Activated T-helper 2 cell treated with anti-CD3 and anti-CD28 coated beads, Interferon-gamma antibody, Interleukin-2, Interleukin-4, amounts not matched to agents 10 μg/mL and 5 μg/mL and 100 μg/mL, durations not matched to agents 14 hours and 24 hours and 36 hours (primary cell): ENCODE results near the gene ZNF335. TPM values are rescaled to one million over a fixed set of nuclear protein-coding genes. Genes with fewer than 3 reads are reported as not detected.

Source experiments
- DNase-seq: peaks from one replicate; pipeline ENCODE4 v3.0.0; 2021; ENCODE audit warnings: low spot score
- H3K27ac Mint-ChIP-seq: one replicate; pipeline ENCODE4 v1.8.0; 2021; ENCODE audit warnings: mixed read lengths
- H3K27me3 Mint-ChIP-seq: one replicate; pipeline ENCODE4 v1.8.0; 2021; ENCODE audit warnings: low read depth, mixed read lengths
- H3K36me3 Mint-ChIP-seq: one replicate; pipeline ENCODE4 v1.8.0; 2021; ENCODE audit warnings: low read depth, mixed read lengths
- H3K4me1 Mint-ChIP-seq: one replicate; pipeline ENCODE4 v1.8.0; 2021; ENCODE audit warnings: low read depth, mixed read lengths
- H3K4me3 Mint-ChIP-seq: one replicate; pipeline ENCODE4 v1.8.0; 2021; ENCODE audit warnings: low read depth, mild to moderate bottlenecking, moderate library complexity, mixed read lengths
- H3K9me3 Mint-ChIP-seq: one replicate; pipeline ENCODE4 v1.8.0; 2021; ENCODE audit warnings: mixed read lengths
- intact Hi-C: fragments of 100-400 bp; cut with micrococcal nuclease; formaldehyde crosslinking; loops from one replicate; pipeline ENCODE4 v1.15.1; 2023
- total RNA-seq: library from RNA; stranded (reverse); gene quantifications from 2 replicates; pipeline ENCODE4 v1.2.3, GENCODE V29; 2022

Gene ZNF335, protein sequence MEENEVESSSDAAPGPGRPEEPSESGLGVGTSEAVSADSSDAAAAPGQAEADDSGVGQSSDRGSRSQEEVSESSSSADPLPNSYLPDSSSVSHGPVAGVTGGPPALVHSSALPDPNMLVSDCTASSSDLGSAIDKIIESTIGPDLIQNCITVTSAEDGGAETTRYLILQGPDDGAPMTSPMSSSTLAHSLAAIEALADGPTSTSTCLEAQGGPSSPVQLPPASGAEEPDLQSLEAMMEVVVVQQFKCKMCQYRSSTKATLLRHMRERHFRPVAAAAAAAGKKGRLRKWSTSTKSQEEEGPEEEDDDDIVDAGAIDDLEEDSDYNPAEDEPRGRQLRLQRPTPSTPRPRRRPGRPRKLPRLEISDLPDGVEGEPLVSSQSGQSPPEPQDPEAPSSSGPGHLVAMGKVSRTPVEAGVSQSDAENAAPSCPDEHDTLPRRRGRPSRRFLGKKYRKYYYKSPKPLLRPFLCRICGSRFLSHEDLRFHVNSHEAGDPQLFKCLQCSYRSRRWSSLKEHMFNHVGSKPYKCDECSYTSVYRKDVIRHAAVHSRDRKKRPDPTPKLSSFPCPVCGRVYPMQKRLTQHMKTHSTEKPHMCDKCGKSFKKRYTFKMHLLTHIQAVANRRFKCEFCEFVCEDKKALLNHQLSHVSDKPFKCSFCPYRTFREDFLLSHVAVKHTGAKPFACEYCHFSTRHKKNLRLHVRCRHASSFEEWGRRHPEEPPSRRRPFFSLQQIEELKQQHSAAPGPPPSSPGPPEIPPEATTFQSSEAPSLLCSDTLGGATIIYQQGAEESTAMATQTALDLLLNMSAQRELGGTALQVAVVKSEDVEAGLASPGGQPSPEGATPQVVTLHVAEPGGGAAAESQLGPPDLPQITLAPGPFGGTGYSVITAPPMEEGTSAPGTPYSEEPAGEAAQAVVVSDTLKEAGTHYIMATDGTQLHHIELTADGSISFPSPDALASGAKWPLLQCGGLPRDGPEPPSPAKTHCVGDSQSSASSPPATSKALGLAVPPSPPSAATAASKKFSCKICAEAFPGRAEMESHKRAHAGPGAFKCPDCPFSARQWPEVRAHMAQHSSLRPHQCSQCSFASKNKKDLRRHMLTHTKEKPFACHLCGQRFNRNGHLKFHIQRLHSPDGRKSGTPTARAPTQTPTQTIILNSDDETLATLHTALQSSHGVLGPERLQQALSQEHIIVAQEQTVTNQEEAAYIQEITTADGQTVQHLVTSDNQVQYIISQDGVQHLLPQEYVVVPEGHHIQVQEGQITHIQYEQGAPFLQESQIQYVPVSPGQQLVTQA (N-terminal part only)
- 35.7 and 36.1 TPM in 2 replicates for total RNA-seq

DNA sequence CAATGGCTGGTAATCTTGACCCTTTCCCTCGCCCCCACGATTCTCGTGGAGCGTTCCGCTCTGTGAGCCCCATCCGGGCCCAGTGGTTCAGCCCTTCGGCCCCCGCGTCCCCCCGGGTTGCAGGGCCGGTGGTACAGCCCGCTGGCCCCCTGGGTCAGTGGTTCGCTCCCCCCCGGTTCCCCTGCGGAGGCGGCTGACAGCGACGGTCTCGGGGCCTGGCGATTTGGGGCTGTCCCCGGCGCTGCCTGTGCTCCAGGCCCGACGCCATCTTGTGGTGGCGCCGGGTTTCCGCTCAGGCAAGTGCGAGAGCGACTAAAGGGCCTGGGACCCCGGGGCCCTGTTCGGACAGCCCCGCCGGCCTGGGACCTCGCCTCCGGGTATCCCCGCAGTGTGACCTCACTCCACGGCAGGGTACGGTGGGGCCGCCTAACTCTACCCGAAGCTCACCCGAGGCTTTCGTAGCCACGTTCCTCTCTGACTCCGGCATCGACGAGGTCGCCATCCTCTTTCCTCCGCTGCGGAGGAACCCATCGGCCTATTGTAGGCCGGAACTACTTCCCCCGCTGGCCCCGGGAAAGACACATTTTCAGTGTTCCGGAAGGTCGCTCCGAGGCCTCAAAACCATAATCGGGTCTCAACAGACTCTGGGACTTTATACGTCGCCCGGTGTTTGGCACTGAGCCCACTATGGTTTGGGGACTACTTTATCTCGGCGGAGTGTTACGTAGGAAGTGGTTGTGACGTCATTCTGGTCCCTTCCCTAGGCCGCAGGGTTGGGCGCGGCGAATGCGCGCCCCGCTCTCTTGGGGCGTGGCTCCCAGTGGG lies at the start of gene ZNF335:
Gene ZNF335, minus strand, starts transcription at position 529 of the 825 bp plus-strand sequence. CDS start 793 bp downstream, outside the sequence.
- Mint-ChIP-seq H3K9me3 (no peaks in the 10 kb centered on the region), H3K27ac (peak within 1 kb of the TSS; percentile 99), H3K36me3 (peaks cover 26% of the 10 kb centered on the region), H3K4me3 (peak within 1 kb of the TSS; percentile 85), H3K4me1 (peaks cover 10% of the 10 kb centered on the region), H3K27me3 (peaks cover 7% of the 10 kb centered on the region)
- intact Hi-C loops: loop anchor here (1.0 to 10.0 kb wide), 6 partner anchors 37 to 159 kb away; partner anchors contain the start of genes ACOT8, CTSA, NEURL2 and UBE2C
- DNase-seq: peak; percentile 93

DNA sequence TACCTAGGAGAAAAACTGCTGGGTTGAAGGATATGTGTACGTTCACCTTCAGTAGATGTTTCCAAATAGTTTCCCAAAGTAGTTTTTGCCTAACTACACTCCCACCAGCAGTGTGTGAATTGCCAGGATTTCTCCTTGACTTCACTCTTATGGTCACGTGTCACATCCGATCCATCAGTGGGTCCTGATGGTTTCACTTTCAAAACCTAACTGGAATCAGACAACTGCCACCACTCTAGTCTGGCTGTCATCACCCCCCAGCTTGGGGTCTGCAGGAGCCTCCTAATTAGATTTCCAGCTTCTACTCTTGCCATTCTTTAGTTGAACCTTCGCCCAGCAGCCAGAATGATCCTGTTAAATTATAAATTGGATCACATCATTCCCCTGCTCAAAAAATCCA lies 48.6 kb upstream of the ZNF335 start:
- H3K4me3 Mint-ChIP-seq: peak overlapping the region; percentile 9
- no peak overlapping the region for H3K27ac Mint-ChIP-seq
- no peaks in the 10 kb centered on the region for H3K36me3 Mint-ChIP-seq
- peaks cover 17% of the 10 kb centered on the region for H3K4me1 Mint-ChIP-seq
- intact Hi-C loops: loop anchor here (5.0 kb wide), 1 partner anchor 42 kb away; no protein-coding TSS in a partner anchor
- no peak for DNase-seq
- H3K27me3 Mint-ChIP-seq: peaks cover 40% of the 10 kb centered on the region
- H3K9me3 Mint-ChIP-seq: no peaks in the 10 kb centered on the region

DNA sequence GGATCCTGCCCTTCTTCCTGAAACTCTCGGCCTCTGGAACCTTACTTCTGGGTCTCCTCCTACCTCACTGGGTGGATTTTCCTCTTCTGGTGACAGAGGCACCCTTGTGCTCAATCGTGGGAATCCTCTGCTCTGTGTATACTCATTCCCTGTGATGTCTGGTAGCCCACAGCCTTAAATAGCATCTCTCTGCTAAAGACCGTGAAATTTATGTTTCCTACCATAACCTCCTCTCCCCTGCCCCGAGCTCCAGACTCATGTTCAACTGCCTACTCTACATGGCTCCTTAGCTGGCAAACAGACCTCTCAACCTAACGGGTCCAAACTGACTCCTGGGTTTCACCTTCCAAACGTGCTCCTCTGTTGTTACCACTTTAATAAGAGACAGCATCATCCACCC lies 46.6 kb upstream of the ZNF335 start:
- Mint-ChIP-seq H3K27ac (no peak overlapping the region), H3K9me3 (no peaks in the 10 kb centered on the region), H3K4me1 (peaks cover 26% of the 10 kb centered on the region), H3K27me3 (peaks cover 37% of the 10 kb centered on the region), H3K4me3 (no peak overlapping the region), H3K36me3 (no peaks in the 10 kb centered on the region)
- intact Hi-C loops: no loop called here
- no peak for DNase-seq

DNA sequence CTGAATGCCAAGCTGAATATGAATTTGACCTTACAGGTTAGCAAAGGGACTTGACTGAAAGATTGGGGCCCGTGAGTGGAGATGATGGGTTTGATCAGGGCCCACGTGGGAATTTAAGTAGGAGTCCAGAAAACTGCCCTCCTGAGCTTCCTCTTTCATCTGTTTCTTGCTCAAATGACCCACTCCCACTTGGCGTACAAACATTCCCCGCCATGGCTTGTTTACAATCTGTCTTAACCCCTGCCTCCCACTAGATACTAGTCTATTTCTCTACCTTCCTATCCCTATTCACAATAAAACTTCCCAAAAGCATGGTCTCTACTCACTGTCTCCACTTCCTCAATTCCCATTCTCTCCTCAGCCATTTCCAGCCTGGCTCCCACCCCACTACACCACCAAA lies 46.1 kb upstream of the ZNF335 start:
- no peaks in the 10 kb centered on the region for H3K36me3 Mint-ChIP-seq
- no peaks in the 10 kb centered on the region for H3K9me3 Mint-ChIP-seq
- H3K4me3 Mint-ChIP-seq: no peak overlapping the region
- no peak overlapping the region for H3K27ac Mint-ChIP-seq
- H3K27me3 Mint-ChIP-seq: peaks cover 32% of the 10 kb centered on the region
- intact Hi-C loops: no loop called here
- H3K4me1 Mint-ChIP-seq: peaks cover 21% of the 10 kb centered on the region
- no peak for DNase-seq

DNA sequence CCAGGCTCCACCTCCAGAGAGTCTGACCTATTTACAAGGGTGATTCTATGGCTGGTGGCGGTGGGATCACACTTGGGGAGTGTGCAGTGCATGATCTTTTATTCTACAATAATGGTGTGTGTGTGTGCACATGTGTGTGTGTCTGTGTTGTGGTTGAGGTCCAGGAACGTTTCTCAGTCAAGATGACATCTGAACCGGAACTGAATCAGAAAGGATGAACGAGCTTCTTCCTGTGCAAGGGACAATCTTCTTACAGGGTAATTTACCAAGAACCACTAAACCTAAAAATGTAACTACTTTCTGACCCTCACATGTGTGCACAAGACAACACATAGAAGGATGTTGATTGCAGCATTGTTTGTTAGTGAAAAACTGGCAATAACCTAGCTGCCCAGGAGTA lies 45.3 kb upstream of the ZNF335 start:
- no peaks in the 10 kb centered on the region for H3K36me3 Mint-ChIP-seq
- no peak for DNase-seq
- no peak overlapping the region for H3K27ac Mint-ChIP-seq
- H3K9me3 Mint-ChIP-seq: no peaks in the 10 kb centered on the region
- H3K27me3 Mint-ChIP-seq: peaks cover 40% of the 10 kb centered on the region
- no peak overlapping the region for H3K4me3 Mint-ChIP-seq
- intact Hi-C loops: no loop called here
- H3K4me1 Mint-ChIP-seq: peaks cover 20% of the 10 kb centered on the region

- peaks cover 32% of the 10 kb centered on the region for H3K4me1 Mint-ChIP-seq
- no peak overlapping the region for H3K27ac Mint-ChIP-seq
- peaks cover 52% of the 10 kb centered on the region for H3K27me3 Mint-ChIP-seq
- H3K9me3 Mint-ChIP-seq: no peaks in the 10 kb centered on the region
- peak overlapping the region; percentile 6 for H3K4me3 Mint-ChIP-seq
- intact Hi-C loops: loop anchor here (1.0 to 5.0 kb wide), 3 partner anchors 8 to 160 kb away; partner anchors contain the start of gene ZNF335
- DNase-seq: no peak
- H3K36me3 Mint-ChIP-seq: peaks cover 5% of the 10 kb centered on the region
These were observed 42.8 kb upstream of the ZNF335 start for GRCh38 chr20:46014517-46015396.

GRCh38 chr20:46013829-46014516 lies 42.0 kb upstream of the ZNF335 start:
- Mint-ChIP-seq H3K9me3 (no peaks in the 10 kb centered on the region), H3K27me3 (peaks cover 60% of the 10 kb centered on the region), H3K27ac (no peak overlapping the region), H3K4me1 (peaks cover 37% of the 10 kb centered on the region), H3K4me3 (peak overlapping the region; percentile 34), H3K36me3 (peaks cover 5% of the 10 kb centered on the region)
- intact Hi-C loops: loop anchor here (1.0 to 5.0 kb wide), 3 partner anchors 8 to 161 kb away; partner anchors contain the start of gene ZNF335
- DNase-seq: peak; percentile 49

- no peak overlapping the region for H3K27ac Mint-ChIP-seq
- peaks cover 60% of the 10 kb centered on the region for H3K27me3 Mint-ChIP-seq
- H3K9me3 Mint-ChIP-seq: no peaks in the 10 kb centered on the region
- H3K36me3 Mint-ChIP-seq: peaks cover 5% of the 10 kb centered on the region
- no peak overlapping the region for H3K4me3 Mint-ChIP-seq
- peaks cover 40% of the 10 kb centered on the region for H3K4me1 Mint-ChIP-seq
- intact Hi-C loops: loop anchor here (5.0 kb wide), 1 partner anchor 41 kb away; the partner anchor contains the start of gene ZNF335
- DNase-seq: no peak
These were observed 41.4 kb upstream of the ZNF335 start for GRCh38 chr20:46013322-46013828.

DNA sequence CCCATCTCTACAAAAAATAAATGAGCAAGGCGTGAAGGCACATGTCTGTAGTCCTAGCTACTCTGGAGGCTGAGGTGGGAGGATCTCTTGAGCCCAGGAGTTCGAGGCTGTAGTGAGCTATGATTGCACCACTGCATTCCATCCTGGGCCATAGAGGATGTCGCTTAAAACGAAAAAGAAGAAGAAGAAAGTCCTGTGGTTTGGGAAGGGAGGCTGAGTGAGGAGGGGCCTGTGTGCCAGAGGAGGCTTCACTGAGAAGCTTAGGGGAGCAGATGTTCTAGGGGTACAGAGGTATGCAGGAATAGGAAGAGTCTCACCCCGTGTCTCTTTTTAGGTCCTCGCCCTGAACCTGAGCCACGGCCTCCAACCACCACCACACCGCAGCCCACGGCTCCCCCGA lies 40.9 kb upstream of the ZNF335 start:
- peaks cover 45% of the 10 kb centered on the region for H3K4me1 Mint-ChIP-seq

More for the DNA sequence above, 40.9 kb upstream of the ZNF335 start:
- DNase-seq: no peak
- intact Hi-C loops: loop anchor here (1.0 to 5.0 kb wide), 2 partner anchors 26 to 41 kb away; partner anchors contain the start of gene ZNF335
- Mint-ChIP-seq H3K9me3 (no peaks in the 10 kb centered on the region), H3K27ac (no peak overlapping the region), H3K27me3 (peaks cover 62% of the 10 kb centered on the region), H3K4me3 (no peak overlapping the region), H3K36me3 (peaks cover 5% of the 10 kb centered on the region)
